Vagina (tissue), 2 donors: ENCODE data around the gene ATP6V1G2. TPM values are rescaled to one million over a fixed set of nuclear protein-coding genes. Genes with fewer than 3 reads are reported as not detected.

Experiments
- DNase-seq, 2 donors: peaks; one replicate each; pipeline ENCODE4 v3.0.0-alpha.2; 2017; ENCODE audit errors: extremely low spot score in 2 of 2
- H3K27ac ChIP-seq: fragments of 200-600 bp; sonication (generic); one replicate; pipeline ENCODE4 v1.5.1; 2019
- H3K27me3 ChIP-seq: fragments of 200-600 bp; sonication (generic); one replicate; pipeline ENCODE4 v1.5.1; 2019
- H3K36me3 ChIP-seq, 2 donors: fragments of 200-600 bp; sonication (generic); one replicate each; pipeline ENCODE4 v1.5.1; 2017 to 2019
- H3K4me1 ChIP-seq: fragments of 200-600 bp; sonication (generic); one replicate; pipeline ENCODE4 v1.5.1; 2019
- H3K4me3 ChIP-seq, 2 donors: fragments of 200-600 bp; sonication (generic); 1 replicate in 1 of 2; 2 replicates in 1 of 2; pipeline ENCODE4 v1.5.1; 2016 to 2019
- H3K9me3 ChIP-seq: fragments of 200-600 bp; sonication (generic); one replicate; pipeline ENCODE4 v1.5.1; 2019
- POLR2A ChIP-seq, 2 donors: fragments of 450-650 bp; IDR thresholded peaks; one replicate each; pipeline ENCODE4 v1.6.1; 2017; ENCODE audit warnings: antibody characterized with exemption in 2 of 2, mild to moderate bottlenecking in 2 of 2, moderate library complexity in 2 of 2
- POLR2AphosphoS5 ChIP-seq, 2 donors: sonication (generic); formaldehyde crosslinking; IDR thresholded peaks; one replicate each; pipeline ENCODE4 v1.9.0; 2017; ENCODE audit warnings: antibody characterized with exemption in 2 of 2, mild to moderate bottlenecking in 2 of 2, low read depth in 1 of 2; ENCODE audit not compliant: insufficient read depth in 1 of 2
- intact Hi-C: fragments of 100-400 bp; cut with DNase I; formaldehyde crosslinking; loops from one replicate; pipeline ENCODE4 v1.15.1; 2023
- total RNA-seq: library from RNA; depleted of rRNA; stranded (reverse); fragments of >200 nt; gene quantifications from one replicate; pipeline ENCODE4 v1.2.3, GENCODE V29; 2016
- TF ChIP-seq, protein P1 (sequence below), 3 experiments: fragments of 450-650 bp in 2 of 3; fragments of 200-600 bp in 1 of 3; sonication (generic) in 1 of 3; IDR thresholded peaks; one replicate each; pipeline ENCODE4 v1.5.1; 2017 to 2019; ENCODE audit warnings: antibody characterized with exemption in 3 of 3, mild to moderate bottlenecking in 2 of 3, moderate library complexity in 2 of 3

ATP6V1G2 gene
- total RNA-seq, 1 donor from 2014 or later: 5.4 TPM

DNA sequence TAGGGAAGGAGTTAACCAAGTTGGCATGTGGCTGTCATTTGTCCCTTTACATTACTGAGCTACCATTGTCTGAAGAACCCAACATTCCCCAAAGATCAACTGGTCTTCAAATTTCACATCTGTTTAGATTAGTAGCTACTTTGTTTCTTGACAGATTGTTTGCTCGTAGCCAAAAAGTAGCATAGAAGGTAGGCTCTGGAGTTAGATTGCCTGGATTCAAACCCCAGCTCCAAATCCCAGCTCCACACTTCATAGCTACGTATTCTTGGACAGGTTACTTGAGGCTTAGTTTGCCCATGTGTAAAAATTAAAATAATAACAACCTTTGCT, 2.1 kb upstream of the ATP6V1G2 start:
- Histone ChIP-seq H3K36me3 (peaks cover 0 to 6% of the 10 kb centered on the region in 2 donors), H3K4me3 (peak overlapping the region in 1 of 2 donors; percentile 36), H3K4me1 (peaks cover 29% of the 10 kb centered on the region), H3K27me3 (no peaks in the 10 kb centered on the region), H3K27ac (peak overlapping the region; percentile 83), H3K9me3 (no peaks in the 10 kb centered on the region)
- intact Hi-C loops: no loop called here
- no peak for TF ChIP-seq POLR2AphosphoS5 (IDR thresholded peaks at IDR 0.05; ENCODE audit: insufficient read depth in 1 of 2, low read depth in 1 of 2)
- TF ChIP-seq POLR2A (IDR thresholded peaks at IDR 0.05): no peak
- DNase-seq: no peak

DNA sequence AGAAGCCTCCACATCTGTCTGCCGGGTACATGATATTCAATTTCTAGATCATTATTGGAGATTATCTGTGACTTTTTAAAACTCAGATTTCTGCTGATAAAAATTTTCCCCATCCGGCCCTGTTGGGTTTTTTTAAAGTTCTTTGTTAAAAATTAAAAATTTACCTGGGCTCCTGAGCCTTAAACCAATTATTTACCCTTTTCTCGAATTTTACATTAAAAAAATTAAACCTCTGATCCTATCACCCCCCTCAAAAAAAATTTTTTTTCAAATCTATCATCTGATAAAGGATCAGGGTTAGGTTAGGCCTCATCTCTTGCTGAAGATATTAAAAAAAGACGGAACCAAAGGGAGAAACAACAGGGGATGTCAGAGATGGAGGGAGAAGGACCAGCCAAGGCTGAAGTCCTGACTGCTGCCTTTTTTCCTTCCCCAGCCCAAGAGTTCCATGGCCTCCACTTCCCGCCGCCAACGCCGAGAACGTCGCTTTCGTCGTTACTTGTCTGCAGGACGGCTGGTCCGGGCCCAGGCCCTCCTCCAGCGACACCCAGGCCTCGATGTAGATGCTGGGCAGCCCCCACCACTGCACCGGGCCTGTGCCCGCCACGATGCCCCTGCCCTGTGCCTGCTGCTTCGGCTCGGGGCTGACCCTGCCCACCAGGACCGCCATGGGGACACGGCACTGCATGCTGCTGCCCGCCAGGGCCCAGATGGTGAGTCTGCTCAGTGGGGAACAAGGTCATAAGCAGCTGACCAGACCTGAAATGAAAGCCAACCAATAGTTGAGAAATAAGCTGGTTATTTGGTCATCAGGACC, 1.5 kb upstream of the ATP6V1G2 start:
- H3K4me1 ChIP-seq: peaks cover 33% of the 10 kb centered on the region
- H3K27ac ChIP-seq: peak overlapping the region; percentile 83
- DNase-seq: no peak
- no peaks in the 10 kb centered on the region for H3K27me3 ChIP-seq
- intact Hi-C loops: loop anchor here (2.0 kb wide), 1 partner anchor 51 kb away; no protein-coding TSS in a partner anchor
- TF ChIP-seq, protein P1, sequence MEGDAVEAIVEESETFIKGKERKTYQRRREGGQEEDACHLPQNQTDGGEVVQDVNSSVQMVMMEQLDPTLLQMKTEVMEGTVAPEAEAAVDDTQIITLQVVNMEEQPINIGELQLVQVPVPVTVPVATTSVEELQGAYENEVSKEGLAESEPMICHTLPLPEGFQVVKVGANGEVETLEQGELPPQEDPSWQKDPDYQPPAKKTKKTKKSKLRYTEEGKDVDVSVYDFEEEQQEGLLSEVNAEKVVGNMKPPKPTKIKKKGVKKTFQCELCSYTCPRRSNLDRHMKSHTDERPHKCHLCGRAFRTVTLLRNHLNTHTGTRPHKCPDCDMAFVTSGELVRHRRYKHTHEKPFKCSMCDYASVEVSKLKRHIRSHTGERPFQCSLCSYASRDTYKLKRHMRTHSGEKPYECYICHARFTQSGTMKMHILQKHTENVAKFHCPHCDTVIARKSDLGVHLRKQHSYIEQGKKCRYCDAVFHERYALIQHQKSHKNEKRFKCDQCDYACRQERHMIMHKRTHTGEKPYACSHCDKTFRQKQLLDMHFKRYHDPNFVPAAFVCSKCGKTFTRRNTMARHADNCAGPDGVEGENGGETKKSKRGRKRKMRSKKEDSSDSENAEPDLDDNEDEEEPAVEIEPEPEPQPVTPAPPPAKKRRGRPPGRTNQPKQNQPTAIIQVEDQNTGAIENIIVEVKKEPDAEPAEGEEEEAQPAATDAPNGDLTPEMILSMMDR (IDR thresholded peaks at IDR 0.05): no peak
- TF ChIP-seq POLR2AphosphoS5 (IDR thresholded peaks at IDR 0.05; ENCODE audit: insufficient read depth in 1 of 2, low read depth in 1 of 2): no peak
- no peak for TF ChIP-seq POLR2A (IDR thresholded peaks at IDR 0.05)
- H3K4me3 ChIP-seq: peak overlapping the region; percentile 36 to 46
- no peaks in the 10 kb centered on the region for H3K9me3 ChIP-seq
- H3K36me3 ChIP-seq: peaks cover 0 to 6% of the 10 kb centered on the region in 2 donors

DNA sequence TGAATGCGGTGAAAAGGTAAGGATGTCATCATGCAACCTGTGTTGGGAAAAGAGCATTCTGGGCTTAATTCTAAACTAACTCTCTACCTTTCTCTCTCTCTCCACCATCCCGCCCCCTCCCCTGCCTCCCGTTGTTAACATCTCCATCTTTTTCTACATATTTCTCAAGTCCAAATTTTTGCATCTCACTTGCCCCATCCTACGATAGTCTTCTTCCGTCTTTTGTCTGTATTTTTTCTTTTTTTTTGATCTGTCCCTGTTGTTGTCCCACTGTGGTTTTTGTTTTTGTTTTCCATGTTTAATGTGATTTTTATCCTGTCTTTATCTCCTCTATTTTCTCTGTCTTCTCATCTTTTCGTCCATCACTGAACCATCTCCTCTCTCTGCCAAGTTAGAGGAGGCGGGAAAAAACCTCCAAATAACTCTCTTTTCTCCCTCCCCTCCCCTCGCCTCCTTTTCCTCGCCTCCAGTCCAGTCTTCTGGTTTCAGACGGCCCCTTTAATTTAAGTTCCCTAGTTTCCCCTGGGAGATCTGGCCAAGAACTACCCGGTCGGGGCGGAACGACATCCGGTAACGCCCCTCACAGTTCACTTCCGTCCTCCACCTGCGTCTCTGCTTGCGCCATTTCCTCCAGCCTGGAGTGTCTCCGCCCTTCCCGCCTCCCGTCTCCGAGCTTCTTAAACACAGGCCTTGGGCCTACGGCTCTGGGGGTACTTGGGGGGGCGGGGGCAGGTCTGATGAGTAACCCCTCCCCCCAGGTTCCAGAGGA, 734 bp upstream of the ATP6V1G2 start, which contains the start of gene NFKBIL1:
TSS of gene NFKBIL1 (plus strand) at position 651 of the 769 bp plus-strand sequence. CDS start at position 738, 87 bp downstream.
- peak in 1 of 2 donors; percentile 97 for DNase-seq
- Histone ChIP-seq H3K9me3 (no peaks in the 10 kb centered on the region), H3K36me3 (peaks cover 0 to 6% of the 10 kb centered on the region in 2 donors), H3K4me1 (peaks cover 40% of the 10 kb centered on the region), H3K27me3 (no peaks in the 10 kb centered on the region), H3K4me3 (peak within 1 kb of the TSS; percentile 36 to 46), H3K27ac (peak within 1 kb of the TSS; percentile 83)
- TF ChIP-seq POLR2A (IDR thresholded peaks at IDR 0.05) (no peak), POLR2AphosphoS5 (IDR thresholded peaks at IDR 0.05; ENCODE audit: insufficient read depth in 1 of 2, low read depth in 1 of 2) (peak; percentile 85 to 98)
- TF ChIP-seq, protein P1 (IDR thresholded peaks at IDR 0.05): peak in 1 of 3 experiments; percentile 19
- intact Hi-C loops: loop anchor here (2.0 kb wide), 1 partner anchor 52 kb away; no protein-coding TSS in a partner anchor

DNA sequence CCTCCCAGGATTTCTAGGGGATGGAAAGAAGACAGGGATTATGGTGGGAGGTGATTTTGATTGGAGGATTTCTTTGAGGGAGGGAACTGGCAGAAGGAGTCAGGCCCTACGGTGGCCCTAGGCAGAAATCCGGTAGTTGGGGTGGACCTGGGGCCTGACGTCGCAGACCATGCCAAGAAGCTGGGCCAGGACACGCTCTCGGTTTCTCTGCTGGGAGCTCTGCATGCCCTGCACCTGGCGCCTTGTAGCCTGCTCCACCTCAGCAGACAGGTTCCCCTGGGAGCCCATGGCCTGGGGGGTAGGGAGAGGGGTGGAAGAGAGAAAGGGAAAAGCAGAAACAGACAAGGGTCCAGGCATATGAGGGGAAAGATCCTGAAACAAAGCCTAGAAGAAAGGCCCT, 1.1 kb downstream of the ATP6V1G2 start:
- no peak overlapping the region for H3K27ac ChIP-seq
- H3K36me3 ChIP-seq: peaks cover 0 to 6% of the 10 kb centered on the region in 2 donors
- H3K4me1 ChIP-seq: peaks cover 48% of the 10 kb centered on the region
- no peak overlapping the region for H3K4me3 ChIP-seq
- TF ChIP-seq POLR2AphosphoS5 (IDR thresholded peaks at IDR 0.05; ENCODE audit: insufficient read depth in 1 of 2, low read depth in 1 of 2) (no peak), POLR2A (IDR thresholded peaks at IDR 0.05) (no peak)
- TF ChIP-seq, protein P1 (IDR thresholded peaks at IDR 0.05): no peak
- H3K9me3 ChIP-seq: no peaks in the 10 kb centered on the region
- no peaks in the 10 kb centered on the region for H3K27me3 ChIP-seq
- intact Hi-C loops: no loop called here
- no peak for DNase-seq

DNA sequence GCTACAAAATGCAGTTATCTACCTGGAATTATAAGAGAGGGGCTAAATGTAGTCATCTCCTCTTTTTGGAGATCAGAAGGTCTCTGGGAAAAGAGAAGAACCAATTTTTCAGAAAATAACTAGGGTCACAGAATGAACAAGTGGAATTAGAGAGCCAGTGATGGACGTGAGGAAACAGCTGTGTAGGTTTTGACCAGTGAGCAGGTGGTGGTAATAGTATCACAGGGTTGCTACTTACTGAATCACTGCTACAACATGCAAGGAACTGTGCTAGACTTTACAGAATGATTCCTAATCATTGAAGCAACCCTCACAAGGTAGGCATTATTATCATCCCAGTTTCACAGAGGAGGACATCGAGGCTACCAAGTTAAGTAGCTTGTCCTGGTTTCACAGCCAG, 1.7 kb downstream of the ATP6V1G2 start:
- Histone ChIP-seq H3K27ac (no peak overlapping the region), H3K9me3 (no peaks in the 10 kb centered on the region), H3K4me1 (peaks cover 54% of the 10 kb centered on the region), H3K36me3 (peaks cover 0 to 8% of the 10 kb centered on the region in 2 donors), H3K4me3 (no peak overlapping the region), H3K27me3 (no peaks in the 10 kb centered on the region)
- intact Hi-C loops: no loop called here
- TF ChIP-seq, protein P1 (IDR thresholded peaks at IDR 0.05): no peak
- no peak for TF ChIP-seq POLR2A (IDR thresholded peaks at IDR 0.05)
- no peak for TF ChIP-seq POLR2AphosphoS5 (IDR thresholded peaks at IDR 0.05; ENCODE audit: insufficient read depth in 1 of 2, low read depth in 1 of 2)
- DNase-seq: no peak
